ENCODE data around the gene DUSP10.

DUSP10 gene

GRCh38 chr1:221718381-221719277 lies 23.3 kb downstream of the DUSP10 start:
- H3K4me1 ChIP-seq (ENCODE audit: control insufficient read depth, low read depth, low read length): peaks cover 52% of the 10 kb centered on the region
- no peak overlapping the region for H3K9ac ChIP-seq (ENCODE audit: low read length)
- no peak overlapping the region for H3K4me3 ChIP-seq (ENCODE audit: low read length)
- no peaks in the 10 kb centered on the region for H3K36me3 ChIP-seq (ENCODE audit: control insufficient read depth, low read depth, low read length)
- peaks cover 30% of the 10 kb centered on the region for H3K27me3 ChIP-seq (ENCODE audit: control insufficient read depth, insufficient read depth, low read length)
- no peak overlapping the region for H3K27ac ChIP-seq (ENCODE audit: low read length)
- H3K9me3 ChIP-seq (ENCODE audit: control insufficient read depth, low read depth, low read length): peaks cover 8% of the 10 kb centered on the region

- H3K4me1 ChIP-seq (ENCODE audit: control insufficient read depth, low read depth, low read length): peaks cover 52% of the 10 kb centered on the region
These were observed 24.4 kb downstream of the DUSP10 start for GRCh38 chr1:221717485-221717853.

DNA sequence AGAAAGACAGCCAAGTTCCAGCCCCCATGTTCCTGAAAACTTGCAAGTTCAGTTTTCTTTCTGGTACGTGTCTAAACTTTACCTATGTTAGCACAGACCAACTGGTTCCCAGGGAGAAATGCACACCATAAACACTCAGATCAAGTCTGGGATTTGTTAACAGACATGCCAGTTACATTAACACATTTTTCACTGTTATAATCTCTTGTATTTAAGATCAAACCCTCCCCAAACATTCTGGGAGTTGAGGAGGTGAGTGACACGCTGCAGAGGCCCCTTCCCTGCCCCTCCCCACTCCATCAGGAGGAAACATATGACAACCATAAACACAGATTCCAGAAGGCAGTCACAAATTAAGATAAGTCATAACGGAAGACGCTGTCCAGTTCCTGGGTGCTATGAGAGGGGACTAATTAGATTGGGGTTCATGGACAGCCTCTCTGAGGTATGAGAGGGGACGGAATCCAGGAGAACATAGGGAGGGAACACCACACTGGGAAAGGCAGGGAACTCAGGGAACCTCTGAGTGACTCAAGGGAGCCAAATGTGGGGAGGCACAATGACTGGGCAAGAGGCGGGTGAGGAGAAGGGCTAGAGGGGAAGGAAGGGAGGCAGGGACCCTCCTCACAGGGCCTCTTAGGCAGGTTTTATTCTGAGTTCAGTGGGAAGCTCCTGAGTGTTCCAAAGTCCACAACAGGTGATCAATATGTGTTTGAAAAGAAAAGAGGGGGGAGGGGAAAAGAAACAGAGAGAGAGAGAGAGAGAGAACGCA lies 25.0 kb downstream of the DUSP10 start:
- Histone ChIP-seq H3K9me3 (ENCODE audit: control insufficient read depth, low read depth, low read length) (no peaks in the 10 kb centered on the region), H3K9ac (ENCODE audit: low read length) (no peak overlapping the region), H3K4me3 (ENCODE audit: low read length) (no peak overlapping the region), H3K36me3 (ENCODE audit: control insufficient read depth, low read depth, low read length) (no peaks in the 10 kb centered on the region), H3K27me3 (ENCODE audit: control insufficient read depth, insufficient read depth, low read length) (peaks cover 30% of the 10 kb centered on the region), H3K27ac (ENCODE audit: low read length) (no peak overlapping the region), H3K4me1 (ENCODE audit: control insufficient read depth, low read depth, low read length) (peaks cover 52% of the 10 kb centered on the region)

More at GRCh38 chr1:221717485-221717853, 24.4 kb downstream of the DUSP10 start:
- Histone ChIP-seq H3K27me3 (ENCODE audit: control insufficient read depth, insufficient read depth, low read length) (peaks cover 30% of the 10 kb centered on the region), H3K9me3 (ENCODE audit: control insufficient read depth, low read depth, low read length) (no peaks in the 10 kb centered on the region), H3K27ac (ENCODE audit: low read length) (no peak overlapping the region), H3K36me3 (ENCODE audit: control insufficient read depth, low read depth, low read length) (no peaks in the 10 kb centered on the region), H3K4me3 (ENCODE audit: low read length) (no peak overlapping the region), H3K9ac (ENCODE audit: low read length) (no peak overlapping the region)

DNA sequence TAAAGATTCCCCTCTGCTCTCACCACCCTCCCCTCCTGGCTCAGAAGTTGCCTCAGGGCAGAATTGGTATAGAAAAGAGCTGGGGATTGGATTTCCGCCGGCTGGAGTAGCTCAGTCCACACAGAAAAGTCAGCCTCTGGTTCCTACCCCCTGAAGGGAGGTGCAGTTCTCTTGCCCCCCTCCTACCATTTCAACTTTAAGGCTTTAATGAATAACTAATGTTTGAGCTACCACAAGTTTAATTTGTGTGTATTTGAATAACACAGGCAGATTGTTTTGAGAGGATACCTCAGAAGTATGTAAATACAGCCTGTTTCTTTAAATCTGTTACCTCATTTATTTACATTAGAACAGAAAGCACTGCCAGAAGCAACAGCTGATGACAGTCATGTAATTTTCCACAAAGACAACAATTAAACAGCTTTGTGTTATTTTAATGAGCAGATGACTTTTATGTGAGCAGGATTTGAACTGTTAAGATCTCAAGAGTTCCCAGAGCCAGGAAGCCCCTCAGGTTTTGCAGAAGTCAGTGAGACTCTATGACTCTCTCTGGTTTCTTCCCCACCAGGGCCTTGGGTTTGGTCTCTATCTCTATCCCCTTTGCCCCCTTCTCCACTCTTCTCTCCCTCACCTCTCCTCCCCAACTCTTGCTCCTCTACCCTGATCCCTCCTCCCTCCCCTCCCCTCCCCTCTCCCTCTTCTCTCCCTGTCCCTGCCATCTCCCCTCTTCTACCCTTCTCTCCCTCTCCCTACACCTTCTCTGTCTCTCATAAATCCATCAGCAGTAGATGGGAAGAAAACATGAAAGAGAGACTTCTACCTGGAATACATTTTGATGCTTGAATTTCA lies 26.3 kb downstream of the DUSP10 start:
- no peak overlapping the region for H3K9ac ChIP-seq (ENCODE audit: low read length)
- peaks cover 52% of the 10 kb centered on the region for H3K4me1 ChIP-seq (ENCODE audit: control insufficient read depth, low read depth, low read length)
- no peak overlapping the region for H3K27ac ChIP-seq (ENCODE audit: low read length)
- H3K27me3 ChIP-seq (ENCODE audit: control insufficient read depth, insufficient read depth, low read length): peaks cover 30% of the 10 kb centered on the region
- peak overlapping the region; percentile 10 for H3K4me3 ChIP-seq (ENCODE audit: low read length)
- H3K9me3 ChIP-seq (ENCODE audit: control insufficient read depth, low read depth, low read length): no peaks in the 10 kb centered on the region
- H3K36me3 ChIP-seq (ENCODE audit: control insufficient read depth, low read depth, low read length): no peaks in the 10 kb centered on the region

GRCh38 chr1:221714227-221715152 lies 27.4 kb downstream of the DUSP10 start:
- peak overlapping the region; percentile 10 for H3K4me3 ChIP-seq (ENCODE audit: low read length)
- H3K27ac ChIP-seq (ENCODE audit: low read length): no peak overlapping the region
- peaks cover 30% of the 10 kb centered on the region for H3K27me3 ChIP-seq (ENCODE audit: control insufficient read depth, insufficient read depth, low read length)
- H3K36me3 ChIP-seq (ENCODE audit: control insufficient read depth, low read depth, low read length): no peaks in the 10 kb centered on the region
- H3K9me3 ChIP-seq (ENCODE audit: control insufficient read depth, low read depth, low read length): no peaks in the 10 kb centered on the region
- peaks cover 53% of the 10 kb centered on the region for H3K4me1 ChIP-seq (ENCODE audit: control insufficient read depth, low read depth, low read length)
- no peak overlapping the region for H3K9ac ChIP-seq (ENCODE audit: low read length)

- Histone ChIP-seq H3K9ac (ENCODE audit: low read length) (no peak overlapping the region), H3K9me3 (ENCODE audit: control insufficient read depth, low read depth, low read length) (no peaks in the 10 kb centered on the region), H3K36me3 (ENCODE audit: control insufficient read depth, low read depth, low read length) (no peaks in the 10 kb centered on the region), H3K27me3 (ENCODE audit: control insufficient read depth, insufficient read depth, low read length) (peaks cover 20% of the 10 kb centered on the region), H3K4me3 (ENCODE audit: low read length) (no peak overlapping the region), H3K4me1 (ENCODE audit: control insufficient read depth, low read depth, low read length) (peaks cover 47% of the 10 kb centered on the region), H3K27ac (ENCODE audit: low read length) (no peak overlapping the region)
These were observed 29.0 kb downstream of the DUSP10 start for GRCh38 chr1:221712776-221713431.

DNA sequence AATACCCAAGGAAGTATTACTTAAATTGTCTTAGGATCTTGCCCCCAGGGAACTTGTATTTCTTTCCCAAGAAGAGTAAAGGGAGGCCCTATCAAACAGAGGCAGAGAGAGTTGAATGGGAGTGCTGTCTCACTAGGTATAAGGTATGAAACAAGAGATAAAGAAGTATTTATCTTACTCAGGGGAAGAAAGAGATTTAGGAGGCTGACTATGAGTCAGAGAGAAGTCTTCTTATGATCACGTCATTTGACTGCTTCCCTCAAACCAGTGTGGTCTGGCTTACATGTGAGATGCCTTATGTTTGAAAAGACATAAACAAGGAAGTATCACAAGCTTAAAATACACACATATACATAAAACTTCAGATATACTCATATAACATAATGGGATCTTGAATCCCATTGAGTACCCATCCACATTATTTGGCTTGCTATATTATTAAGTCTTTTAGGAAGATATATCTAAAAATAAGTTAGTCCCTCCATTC lies 29.6 kb downstream of the DUSP10 start:
- Histone ChIP-seq H3K9me3 (ENCODE audit: control insufficient read depth, low read depth, low read length) (no peaks in the 10 kb centered on the region), H3K27me3 (ENCODE audit: control insufficient read depth, insufficient read depth, low read length) (peaks cover 15% of the 10 kb centered on the region), H3K4me1 (ENCODE audit: control insufficient read depth, low read depth, low read length) (peaks cover 42% of the 10 kb centered on the region), H3K9ac (ENCODE audit: low read length) (no peak overlapping the region), H3K36me3 (ENCODE audit: control insufficient read depth, low read depth, low read length) (no peaks in the 10 kb centered on the region), H3K27ac (ENCODE audit: low read length) (no peak overlapping the region), H3K4me3 (ENCODE audit: low read length) (no peak overlapping the region)

DNA sequence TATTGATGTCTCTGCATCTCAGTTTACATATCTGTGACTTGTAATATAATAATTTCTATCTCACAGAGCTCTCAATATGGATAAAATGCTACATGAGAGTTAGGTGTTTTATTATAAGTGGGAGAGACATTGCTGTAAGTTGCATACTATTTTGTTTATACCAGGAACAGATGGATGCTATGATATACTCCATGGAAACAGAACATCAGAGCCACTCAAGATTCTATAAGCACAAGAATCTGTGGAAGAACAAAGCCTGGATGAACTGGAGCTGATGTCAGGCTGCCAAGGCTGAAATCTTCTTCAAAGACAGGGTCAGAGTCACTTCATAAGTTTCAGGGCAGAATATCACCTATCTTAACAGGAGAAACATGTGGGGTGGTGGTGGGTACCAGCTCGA lies 30.2 kb downstream of the DUSP10 start:
- Histone ChIP-seq H3K9me3 (ENCODE audit: control insufficient read depth, low read depth, low read length) (no peaks in the 10 kb centered on the region), H3K9ac (ENCODE audit: low read length) (no peak overlapping the region), H3K4me3 (ENCODE audit: low read length) (no peak overlapping the region), H3K27me3 (ENCODE audit: control insufficient read depth, insufficient read depth, low read length) (peaks cover 9% of the 10 kb centered on the region), H3K36me3 (ENCODE audit: control insufficient read depth, low read depth, low read length) (no peaks in the 10 kb centered on the region), H3K27ac (ENCODE audit: low read length) (no peak overlapping the region), H3K4me1 (ENCODE audit: control insufficient read depth, low read depth, low read length) (peaks cover 36% of the 10 kb centered on the region)

DNA sequence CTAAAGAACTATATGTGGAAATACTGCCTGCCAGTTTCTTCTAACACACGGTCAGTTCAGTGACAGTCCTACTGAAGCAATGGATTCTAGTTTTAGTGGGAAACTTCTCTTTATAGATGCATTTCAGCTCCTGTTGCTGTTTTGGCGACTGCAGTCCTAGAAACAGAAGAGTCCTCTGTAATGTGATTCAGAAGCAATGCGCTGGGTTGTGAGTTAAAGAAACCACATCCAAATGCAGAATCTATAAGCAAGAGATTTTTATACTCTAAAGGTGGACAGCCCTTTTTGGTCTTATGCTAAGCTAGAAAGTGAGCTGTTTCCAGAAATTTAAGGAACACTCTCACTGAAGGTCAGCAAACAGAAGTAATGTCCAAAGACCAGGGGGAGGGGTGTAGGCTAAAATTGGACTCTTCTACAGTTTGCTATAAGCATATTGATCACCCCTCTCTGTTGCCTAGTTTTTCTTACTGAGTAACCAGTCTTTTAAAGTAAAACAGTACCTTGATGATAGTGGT lies 30.8 kb downstream of the DUSP10 start:
- H3K4me3 ChIP-seq (ENCODE audit: low read length): no peak overlapping the region
- H3K27ac ChIP-seq (ENCODE audit: low read length): no peak overlapping the region
- no peak overlapping the region for H3K9ac ChIP-seq (ENCODE audit: low read length)
- H3K9me3 ChIP-seq (ENCODE audit: control insufficient read depth, low read depth, low read length): no peaks in the 10 kb centered on the region
- H3K36me3 ChIP-seq (ENCODE audit: control insufficient read depth, low read depth, low read length): no peaks in the 10 kb centered on the region
- peaks cover 31% of the 10 kb centered on the region for H3K4me1 ChIP-seq (ENCODE audit: control insufficient read depth, low read depth, low read length)
- peaks cover 4% of the 10 kb centered on the region for H3K27me3 ChIP-seq (ENCODE audit: control insufficient read depth, insufficient read depth, low read length)

GRCh38 chr1:221709854-221710253 lies 32.0 kb downstream of the DUSP10 start:
- H3K27ac ChIP-seq (ENCODE audit: low read length): no peak overlapping the region
- peaks cover 19% of the 10 kb centered on the region for H3K4me1 ChIP-seq (ENCODE audit: control insufficient read depth, low read depth, low read length)
- H3K27me3 ChIP-seq (ENCODE audit: control insufficient read depth, insufficient read depth, low read length): no peaks in the 10 kb centered on the region
- H3K9me3 ChIP-seq (ENCODE audit: control insufficient read depth, low read depth, low read length): no peaks in the 10 kb centered on the region
- H3K4me3 ChIP-seq (ENCODE audit: low read length): no peak overlapping the region
- no peak overlapping the region for H3K9ac ChIP-seq (ENCODE audit: low read length)
- H3K36me3 ChIP-seq (ENCODE audit: control insufficient read depth, low read depth, low read length): no peaks in the 10 kb centered on the region
